Stimulated activated CD8-positive, alpha-beta memory T cell treated with anti-CD3 and anti-CD28 coated beads, Interleukin-2, amount 100 ng/mL, for 1 hour (primary cell): ENCODE measurements around the gene RAB3IL1.

ENCODE experiments used
- DNase-seq, 2 donors: peaks; one replicate each; pipeline ENCODE4 v3.0.0-alpha.2; 2020; ENCODE audit warnings: low read depth in 2 of 2

The RAB3IL1 gene

DNA sequence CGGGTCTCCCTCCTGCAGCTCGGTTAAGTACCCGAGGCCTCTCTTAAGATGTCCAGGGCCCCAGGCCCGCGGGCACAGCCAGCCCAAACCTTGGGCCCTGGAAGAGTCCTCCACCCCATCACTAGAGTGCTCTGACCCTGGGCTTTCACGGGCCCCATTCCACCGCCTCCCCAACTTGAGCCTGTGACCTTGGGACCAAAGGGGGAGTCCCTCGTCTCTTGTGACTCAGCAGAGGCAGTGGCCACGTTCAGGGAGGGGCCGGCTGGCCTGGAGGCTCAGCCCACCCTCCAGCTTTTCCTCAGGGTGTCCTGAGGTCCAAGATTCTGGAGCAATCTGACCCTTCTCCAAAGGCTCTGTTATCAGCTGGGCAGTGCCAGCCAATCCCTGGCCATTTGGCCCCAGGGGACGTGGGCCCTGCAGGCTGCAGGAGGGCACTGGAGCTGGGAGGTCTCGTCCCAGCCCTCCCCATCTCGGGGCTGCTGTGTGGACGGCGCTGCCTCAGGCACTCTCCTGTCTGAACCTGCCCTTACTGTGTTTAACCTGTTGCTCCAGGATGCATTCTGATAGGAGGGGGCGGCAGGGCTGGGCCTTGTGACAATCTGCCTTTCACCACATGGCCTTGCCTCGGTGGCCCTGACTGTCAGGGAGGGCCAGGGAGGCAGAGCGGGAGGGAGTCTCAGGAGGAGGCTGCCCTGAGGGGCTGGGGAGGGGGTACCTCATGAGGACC is 51.0 kb downstream of the RAB3IL1 start:
- DNase-seq = no peak

DNA sequence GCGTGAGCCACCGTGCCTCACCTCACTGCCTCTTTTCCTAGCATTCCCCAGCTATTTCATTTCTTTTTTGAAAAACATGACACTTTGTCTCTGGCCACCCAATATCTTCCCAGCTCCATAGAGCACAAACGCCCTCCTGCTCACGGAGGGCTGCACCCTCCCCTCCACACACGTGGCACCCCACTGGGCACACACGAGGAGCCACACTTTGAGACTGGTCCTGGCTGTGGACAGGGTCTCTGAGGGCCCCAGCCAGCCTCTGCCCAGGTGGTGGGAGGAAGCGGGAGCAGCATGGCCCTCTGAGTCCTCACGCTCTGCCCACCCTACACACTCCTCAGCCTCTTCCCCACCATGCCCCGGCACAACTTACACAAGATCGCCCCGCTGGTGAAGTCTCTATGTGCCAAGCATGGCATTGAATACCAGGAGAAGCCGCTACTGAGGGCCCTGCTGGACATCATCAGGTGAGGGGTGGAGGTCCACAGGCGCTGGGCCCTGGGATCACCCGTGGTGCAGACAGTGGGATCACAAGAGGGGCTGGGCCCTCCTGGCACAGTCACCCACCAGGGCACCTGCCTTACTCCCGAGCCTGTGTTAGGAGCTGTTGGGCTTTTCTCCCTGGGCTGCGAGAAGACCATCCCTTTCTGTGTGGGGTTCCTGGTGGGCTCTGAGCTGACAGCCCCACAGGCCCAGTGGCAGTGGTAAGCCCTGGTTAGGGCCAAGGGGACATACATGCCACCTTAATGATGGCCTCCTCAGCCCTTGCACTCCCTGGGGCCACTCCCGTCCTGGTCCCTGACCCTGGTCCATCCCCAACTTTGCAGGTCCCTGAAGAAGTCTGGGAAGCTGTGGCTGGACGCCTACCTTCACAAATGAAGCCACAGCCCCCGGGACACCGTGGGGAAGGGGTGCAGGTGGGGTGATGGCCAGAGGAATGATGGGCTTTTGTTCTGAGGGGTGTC is 52.3 kb downstream of the RAB3IL1 start:
- DNase-seq = no peak

- no peak for DNase-seq
Measured at GRCh38 chr11:61863548-61864081, 53.8 kb downstream of the RAB3IL1 start.

GRCh38 chr11:61862714-61863547 is 54.4 kb downstream of the RAB3IL1 start:
- DNase-seq = no peak

- DNase-seq = no peak
Measured at GRCh38 chr11:61861634-61862033, 55.7 kb downstream of the RAB3IL1 start.

GRCh38 chr11:61860054-61860903 is 57.1 kb downstream of the RAB3IL1 start:
- DNase-seq = no peak

GRCh38 chr11:61855939-61856680 is 61.3 kb downstream of the RAB3IL1 start:
- no peak for DNase-seq

DNA sequence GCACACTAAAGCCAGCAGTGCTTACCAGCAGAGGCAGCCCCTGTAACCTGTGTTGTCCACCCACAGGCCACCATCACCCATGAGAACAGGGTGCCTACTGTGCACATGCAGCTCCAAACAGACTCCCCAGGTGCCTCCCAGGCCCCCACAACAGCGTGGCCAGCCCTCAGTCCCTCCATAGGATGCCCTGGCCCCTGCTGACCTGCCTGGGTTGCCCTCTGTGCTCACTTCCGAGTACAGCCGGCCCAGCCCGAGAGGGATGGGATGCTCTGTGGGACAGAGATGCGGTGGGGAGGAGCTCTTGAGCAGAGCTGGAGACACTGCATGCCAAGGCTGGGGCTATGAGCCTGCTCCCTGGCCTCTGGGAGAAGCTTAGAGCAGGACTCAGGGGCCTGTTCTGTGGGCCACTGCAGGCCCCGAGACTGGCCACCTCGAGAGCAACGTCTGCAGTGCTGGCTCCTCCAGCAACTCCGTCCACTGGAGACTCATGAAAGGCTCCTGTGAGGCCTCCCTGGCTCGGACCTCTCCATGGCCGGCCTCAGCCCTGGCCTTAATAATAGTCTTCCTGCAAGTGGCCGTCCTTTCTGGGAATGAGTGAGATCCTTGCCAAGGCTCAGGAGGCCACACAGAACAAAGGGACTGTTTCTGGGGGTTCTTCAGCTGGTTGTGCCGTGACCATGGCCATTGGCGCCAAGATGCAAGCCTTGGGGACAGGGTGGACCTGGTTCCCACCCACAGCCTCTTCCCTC is 62.2 kb downstream of the RAB3IL1 start:
- no peak for DNase-seq

DNA sequence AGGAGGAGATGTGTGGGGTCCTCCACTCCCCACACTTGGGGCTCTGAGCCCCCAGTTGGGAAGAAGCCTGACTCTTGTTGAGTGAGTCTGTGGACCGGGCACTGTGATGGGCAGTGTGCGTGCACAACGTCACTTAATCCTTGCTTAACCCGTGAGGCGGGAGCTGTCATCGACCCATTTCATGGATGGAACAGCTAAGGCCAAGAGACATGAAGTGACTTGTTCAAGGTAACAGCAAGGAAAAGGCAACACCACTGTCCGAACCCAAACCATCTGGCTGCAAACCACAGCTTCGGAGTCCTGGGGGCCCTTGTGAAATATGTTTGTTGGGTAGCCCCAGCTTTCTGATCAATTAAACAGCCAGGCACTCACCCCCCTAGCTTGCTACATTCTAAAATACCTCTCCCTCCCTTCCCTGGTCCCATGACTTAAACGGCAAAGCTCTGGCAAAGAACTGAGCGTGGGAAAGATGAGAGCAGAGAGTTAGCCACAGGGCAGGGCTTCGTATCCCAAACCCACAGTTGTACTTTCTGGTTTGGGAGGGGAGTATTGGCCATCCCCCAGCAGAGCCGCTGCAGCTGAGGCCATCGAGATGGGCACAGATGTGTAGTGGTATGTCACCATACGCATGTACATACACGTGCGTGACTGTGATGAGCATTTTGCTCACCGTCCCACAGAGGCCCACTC is 63.0 kb downstream of the RAB3IL1 start:
- no peak for DNase-seq

- no peak for DNase-seq
Measured at GRCh38 chr11:61853698-61854169, 63.6 kb downstream of the RAB3IL1 start.

DNA sequence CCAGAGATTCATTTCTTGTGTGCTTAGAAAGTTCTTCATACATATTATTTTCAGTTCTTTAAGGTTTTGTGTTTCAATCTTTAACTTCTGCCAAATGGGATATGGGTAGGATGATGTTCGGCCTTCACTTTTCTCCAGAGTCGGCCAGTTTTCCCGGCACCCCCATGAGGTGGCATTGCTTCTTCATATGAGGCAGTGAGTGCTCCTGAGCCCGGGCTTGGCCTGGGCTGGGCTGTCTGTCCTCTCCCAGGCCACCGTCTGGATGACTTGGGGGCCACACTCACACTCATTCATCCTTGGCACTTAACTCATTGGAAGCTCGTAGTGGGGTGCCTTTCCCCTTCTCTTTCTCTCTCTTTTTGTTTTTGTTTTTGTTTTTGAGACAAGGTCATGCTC is 65.5 kb downstream of the RAB3IL1 start:
- DNase-seq = no peak

GRCh38 chr11:61851113-61851899 is 66.1 kb downstream of the RAB3IL1 start:
- no peak for DNase-seq

- DNase-seq = no peak
Measured at GRCh38 chr11:61850687-61851086, 66.7 kb downstream of the RAB3IL1 start.

DNA sequence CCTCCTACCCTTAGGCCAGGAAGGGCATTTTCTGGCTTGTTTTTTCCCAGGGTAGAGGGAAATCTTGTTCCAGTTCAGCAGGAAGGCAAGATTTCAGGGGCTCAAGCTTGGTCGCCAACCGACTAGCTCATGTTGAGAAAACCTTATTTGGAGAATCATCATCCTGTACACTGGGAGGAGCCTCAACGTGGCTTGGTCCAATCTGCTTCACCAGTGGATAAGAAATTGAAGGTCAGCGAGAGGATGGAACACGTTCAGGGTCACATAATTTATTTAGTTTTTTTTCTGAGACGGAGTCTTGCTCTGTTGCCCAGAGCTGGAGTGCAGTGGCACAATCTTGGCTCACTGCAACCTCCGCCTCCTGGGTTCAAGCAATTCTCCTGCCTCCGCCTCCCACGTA is 68.7 kb downstream of the RAB3IL1 start:
- DNase-seq = no peak

GRCh38 chr11:61847914-61848581 is 69.3 kb downstream of the RAB3IL1 start:
- no peak for DNase-seq
